ENCODE data around the gene STIMATE.

The STIMATE gene

GRCh38 chr3:52860424-52860768, 37.0 kb downstream of the STIMATE start:
- no peak for DNase-seq

- DNase-seq = no peak
Measured at GRCh38 chr3:52859686-52860423, 37.5 kb downstream of the STIMATE start.

- no peak for DNase-seq
Measured at GRCh38 chr3:52857864-52858263, 39.5 kb downstream of the STIMATE start.

GRCh38 chr3:52857133-52857532, 40.2 kb downstream of the STIMATE start:
- DNase-seq = no peak

GRCh38 chr3:52856666-52857065, 40.7 kb downstream of the STIMATE start:
- DNase-seq = no peak

- DNase-seq = no peak
Measured at GRCh38 chr3:52854013-52854412, 43.3 kb downstream of the STIMATE start.

GRCh38 chr3:52852419-52852818, 44.9 kb downstream of the STIMATE start:
- DNase-seq = no peak

GRCh38 chr3:52851348-52851747, 46.0 kb downstream of the STIMATE start:
- DNase-seq = peak; percentile 73

GRCh38 chr3:52849656-52850055, 47.7 kb downstream of the STIMATE start:
- DNase-seq = no peak

- no peak for DNase-seq
Measured at GRCh38 chr3:52848617-52849016, 48.7 kb downstream of the STIMATE start.

GRCh38 chr3:52847726-52848125, 49.6 kb downstream of the STIMATE start:
- no peak for DNase-seq

- no peak for DNase-seq
Measured at GRCh38 chr3:52847241-52847640, 50.1 kb downstream of the STIMATE start.

- no peak for DNase-seq
Measured at GRCh38 chr3:52846432-52846965, 50.8 kb downstream of the STIMATE start.

GRCh38 chr3:52845691-52846431, 51.5 kb downstream of the STIMATE start:
- DNase-seq = no peak

GRCh38 chr3:52845157-52845556, 52.2 kb downstream of the STIMATE start:
- DNase-seq = no peak

- no peak for DNase-seq
Measured at GRCh38 chr3:52844290-52844975, 52.9 kb downstream of the STIMATE start.

GRCh38 chr3:52843881-52844280, 53.5 kb downstream of the STIMATE start:
- no peak for DNase-seq

- DNase-seq = no peak
Measured at GRCh38 chr3:52843108-52843865, 54.1 kb downstream of the STIMATE start.

GRCh38 chr3:52842424-52842823, 54.9 kb downstream of the STIMATE start:
- no peak for DNase-seq

GRCh38 chr3:52841981-52842340, 55.4 kb downstream of the STIMATE start:
- no peak for DNase-seq

GRCh38 chr3:52841211-52841980, 56.0 kb downstream of the STIMATE start:
- DNase-seq = no peak

- DNase-seq = no peak
Measured at GRCh38 chr3:52839892-52840545, 57.3 kb downstream of the STIMATE start.
